OCI-LY1 (cell line): ENCODE results near the gene RAB36.

ENCODE experiments used
- CTCF ChIP-seq: fragments of 200-600 bp; sonication (generic), shearing (Covaris generic); IDR thresholded peaks from 2 replicates; pipeline ENCODE4 v1.5.1; 2017; ENCODE audit warnings: mild to moderate bottlenecking, antibody characterized with exemption, low read length, moderate library complexity, mixed read lengths
- EZH2 ChIP-seq: fragments of 200-600 bp; sonication (generic), shearing (Covaris generic); IDR thresholded peaks from 2 replicates; pipeline ENCODE4 v1.8.0; 2017; ENCODE audit warnings: borderline replicate concordance, mixed run types, mild to moderate bottlenecking, antibody characterized with exemption, low read length, moderate library complexity, mixed read lengths

- TF ChIP-seq CTCF (no peak), EZH2 (no peak)
Measured at GRCh38 chr22:23117275-23117674, 28.0 kb upstream of the RAB36 start.
